ENCODE data around the gene ACTL7A. TPM values are rescaled to one million over a fixed set of nuclear protein-coding genes. Genes with fewer than 3 reads are reported as not detected.

ACTL7A gene
- total and polyA plus RNA-seq, 2 of the 13 experiments (the other 11 are each of a cell fraction or from before 2014, with no cell fraction given): not detected

GRCh38 chr9:108869092-108869725, 7.1 kb downstream of the ACTL7A start (continued):
- TF ChIP-seq ZBTB43 (CRISPR knock-in tag; conservative IDR thresholded peaks at IDR 0.05) (peak; percentile 51; the same call in 1 of the 2 replicates), SIX1 (CRISPR knock-in tag; IDR thresholded peaks at IDR 0.05; ENCODE audit: borderline replicate concordance) (peak; percentile 96), GMEB2 (CRISPR knock-in tag; IDR thresholded peaks at IDR 0.05; ENCODE audit: low read depth) (no peak), ELK4 (CRISPR knock-in tag; IDR thresholded peaks at IDR 0.05; ENCODE audit: borderline replicate concordance) (no peak), ZNF672 (CRISPR knock-in tag; IDR thresholded peaks at IDR 0.05) (no peak), TGIF2 (CRISPR knock-in tag; IDR thresholded peaks at IDR 0.05) (peak; percentile 48; the same call in 1 of the 2 replicates), GATA4 (IDR thresholded peaks at IDR 0.05; ENCODE audit: borderline replicate concordance, low read depth) (no peak), KIAA2018 (CRISPR knock-in tag; IDR thresholded peaks at IDR 0.05; ENCODE audit: borderline replicate concordance) (no peak), ZNF292 (CRISPR knock-in tag; IDR thresholded peaks at IDR 0.05; ENCODE audit: borderline replicate concordance, low read depth) (peak; percentile 72; the same call in 1 of the 2 replicates), MAFK (conservative IDR thresholded peaks at IDR 0.05 in 1 of 2, IDR thresholded peaks at IDR 0.05 in 1 of 2; ENCODE audit: low read length in 2 of 2) (no peak), CENPBD1 (CRISPR knock-in tag; IDR thresholded peaks at IDR 0.05; ENCODE audit: borderline replicate concordance, low read depth) (no peak), ZSCAN31 (CRISPR knock-in tag; IDR thresholded peaks at IDR 0.05; ENCODE audit: low read depth) (0 out of 2 replicates have a peak, but pooled peaks have one; percentile 35), RCOR2 (CRISPR knock-in tag; IDR thresholded peaks at IDR 0.05) (no peak), MYNN (CRISPR knock-in tag; IDR thresholded peaks at IDR 0.05; ENCODE audit: low read depth) (no peak)

All from HepG2 (cell line).